HG03439 (cell line): ENCODE measurements around the gene INSIG2.

Experiments
- ATAC-seq: cut with Tn5 transposase; IDR thresholded peaks from one replicate; pipeline ENCODE4 v1.9.1; 2021; ENCODE audit warnings: mild to moderate bottlenecking, moderate library complexity; ENCODE audit not compliant: unreplicated experiment

The INSIG2 gene

GRCh38 chr2:118097657-118098056, 9.4 kb downstream of the INSIG2 start:
- ATAC-seq = no peak

- no peak for ATAC-seq
Measured at GRCh38 chr2:118098307-118099030, 10.2 kb downstream of the INSIG2 start.

GRCh38 chr2:118102433-118103082, 14.3 kb downstream of the INSIG2 start:
- no peak for ATAC-seq

GRCh38 chr2:118103951-118104940, 16.0 kb downstream of the INSIG2 start:
- ATAC-seq = peak; percentile 93

GRCh38 chr2:118105497-118105896, 17.2 kb downstream of the INSIG2 start:
- no peak for ATAC-seq

- ATAC-seq = no peak
Measured at GRCh38 chr2:118106926-118107325, 18.7 kb downstream of the INSIG2 start.

- no peak for ATAC-seq
Measured at GRCh38 chr2:118110310-118110709, 22.0 kb downstream of the INSIG2 start.

- no peak for ATAC-seq
Measured at GRCh38 chr2:118110991-118111390, 22.7 kb downstream of the INSIG2 start.

- no peak for ATAC-seq
Measured at GRCh38 chr2:118112771-118113334, 24.6 kb downstream of the INSIG2 start.

- no peak for ATAC-seq
Measured at GRCh38 chr2:118114863-118115262, 26.6 kb downstream of the INSIG2 start.

- no peak for ATAC-seq
Measured at GRCh38 chr2:118115761-118116160, 27.5 kb downstream of the INSIG2 start.

GRCh38 chr2:118118479-118118878, 30.2 kb downstream of the INSIG2 start:
- no peak for ATAC-seq

- no peak for ATAC-seq
Measured at GRCh38 chr2:118119158-118119727, 31.0 kb downstream of the INSIG2 start.

- no peak for ATAC-seq
Measured at GRCh38 chr2:118119761-118120400, 31.6 kb downstream of the INSIG2 start.

GRCh38 chr2:118120401-118120780, 32.1 kb downstream of the INSIG2 start:
- ATAC-seq = no peak

- ATAC-seq = no peak
Measured at GRCh38 chr2:118121101-118121500, 32.8 kb downstream of the INSIG2 start.

- ATAC-seq = no peak
Measured at GRCh38 chr2:118121986-118122524, 33.8 kb downstream of the INSIG2 start.

- peak; percentile 71 for ATAC-seq
Measured at GRCh38 chr2:118122594-118123281, 34.5 kb downstream of the INSIG2 start.

- ATAC-seq = no peak
Measured at GRCh38 chr2:118123561-118124232, 35.4 kb downstream of the INSIG2 start.
